ENCODE measurements around the gene P4HB.

Gene P4HB

DNA sequence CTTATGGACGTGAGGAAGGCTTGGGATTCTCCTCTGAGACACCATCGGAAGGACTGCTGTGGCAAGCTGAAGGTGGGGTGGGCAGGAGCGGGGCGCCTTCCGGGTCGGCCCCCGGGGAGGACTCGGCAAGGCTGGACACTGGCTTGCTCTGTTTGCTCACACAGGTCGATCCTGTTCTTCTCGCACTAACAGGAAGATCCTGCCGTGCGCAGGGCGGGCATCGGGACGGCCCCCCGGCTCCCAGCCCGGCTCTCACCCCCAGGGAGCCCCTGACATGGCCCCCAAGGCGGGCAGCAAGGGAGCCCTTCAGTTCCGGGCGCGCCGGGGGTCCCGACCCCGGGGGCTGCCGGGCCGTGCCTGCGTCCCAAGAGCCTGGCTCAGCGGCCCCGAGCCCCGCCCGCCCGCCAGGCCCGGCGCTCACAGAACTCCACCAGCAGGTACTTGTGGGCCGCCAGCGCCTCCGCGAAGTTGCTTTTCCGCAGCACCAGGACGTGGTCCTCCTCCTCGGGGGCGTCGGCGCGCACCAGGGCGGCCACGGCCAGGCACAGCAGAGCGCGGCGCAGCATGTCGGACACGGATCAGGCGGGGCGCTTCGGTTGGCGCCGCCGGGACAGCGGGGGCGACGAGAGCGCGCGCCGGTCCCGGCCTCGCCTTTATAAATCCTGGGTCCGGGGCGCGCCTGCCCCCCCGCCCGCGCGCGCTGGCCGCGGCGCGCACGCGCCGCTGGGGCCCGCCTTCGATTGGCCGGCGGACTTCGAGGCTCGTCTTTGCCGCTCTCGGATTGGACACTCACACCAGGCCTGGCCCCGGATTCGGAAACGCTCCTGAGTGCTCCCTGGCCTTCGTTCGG is at the start of gene P4HB:
P4HB (minus strand) TSS at position 630 of the 850 bp plus-strand sequence; CDS start at position 566, 64 bp downstream.
- Histone ChIP-seq H3K27ac (ENCODE audit: extremely low read depth, low read depth, low read length) (peak within 1 kb of the TSS; percentile 90), H3K36me3 (ENCODE audit: control insufficient read depth in 2 of 2, insufficient read depth in 1 of 2, low read length in 2 of 2) (peaks cover 41 to 73% of the 10 kb centered on the region in 2 experiments), H3K9me3 (ENCODE audit: control insufficient read depth, insufficient read depth, low read depth, low read length) (no peaks in the 10 kb centered on the region), H3K4me1 (ENCODE audit: control insufficient read depth, insufficient read depth, low read length) (peaks cover 7% of the 10 kb centered on the region), H3K4me3 (ENCODE audit: low read depth, low read length) (peak within 1 kb of the TSS; percentile 92)
- ChIA-PET CTCF (interaction anchor here (0.6 to 1.7 kb wide), 6 partner anchors 10 to 147 kb away, joined by 3 to 4 read pairs (median 4); no protein-coding TSS in a partner anchor), POLR2A (interaction anchor here (0.6 to 1.1 kb wide), 14 partner anchors 10 to 177 kb away, joined by 3 to 17 read pairs (median 4); partner anchors contain the start of genes ARHGDIA, ARL16, DCXR and HGS)
- no peak for TF ChIP-seq ZNF548 (tag by site-specific recombination; IDR thresholded peaks at IDR 0.05)
- TF ChIP-seq, protein P1, sequence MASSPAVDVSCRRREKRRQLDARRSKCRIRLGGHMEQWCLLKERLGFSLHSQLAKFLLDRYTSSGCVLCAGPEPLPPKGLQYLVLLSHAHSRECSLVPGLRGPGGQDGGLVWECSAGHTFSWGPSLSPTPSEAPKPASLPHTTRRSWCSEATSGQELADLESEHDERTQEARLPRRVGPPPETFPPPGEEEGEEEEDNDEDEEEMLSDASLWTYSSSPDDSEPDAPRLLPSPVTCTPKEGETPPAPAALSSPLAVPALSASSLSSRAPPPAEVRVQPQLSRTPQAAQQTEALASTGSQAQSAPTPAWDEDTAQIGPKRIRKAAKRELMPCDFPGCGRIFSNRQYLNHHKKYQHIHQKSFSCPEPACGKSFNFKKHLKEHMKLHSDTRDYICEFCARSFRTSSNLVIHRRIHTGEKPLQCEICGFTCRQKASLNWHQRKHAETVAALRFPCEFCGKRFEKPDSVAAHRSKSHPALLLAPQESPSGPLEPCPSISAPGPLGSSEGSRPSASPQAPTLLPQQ (tag by site-specific recombination; IDR thresholded peaks at IDR 0.05) = 0 out of 2 replicates have a peak, but pooled peaks have one; percentile 30
- no peak for TF ChIP-seq ZNF121 (tag by site-specific recombination; IDR thresholded peaks at IDR 0.05)
- TF ChIP-seq, protein P2, sequence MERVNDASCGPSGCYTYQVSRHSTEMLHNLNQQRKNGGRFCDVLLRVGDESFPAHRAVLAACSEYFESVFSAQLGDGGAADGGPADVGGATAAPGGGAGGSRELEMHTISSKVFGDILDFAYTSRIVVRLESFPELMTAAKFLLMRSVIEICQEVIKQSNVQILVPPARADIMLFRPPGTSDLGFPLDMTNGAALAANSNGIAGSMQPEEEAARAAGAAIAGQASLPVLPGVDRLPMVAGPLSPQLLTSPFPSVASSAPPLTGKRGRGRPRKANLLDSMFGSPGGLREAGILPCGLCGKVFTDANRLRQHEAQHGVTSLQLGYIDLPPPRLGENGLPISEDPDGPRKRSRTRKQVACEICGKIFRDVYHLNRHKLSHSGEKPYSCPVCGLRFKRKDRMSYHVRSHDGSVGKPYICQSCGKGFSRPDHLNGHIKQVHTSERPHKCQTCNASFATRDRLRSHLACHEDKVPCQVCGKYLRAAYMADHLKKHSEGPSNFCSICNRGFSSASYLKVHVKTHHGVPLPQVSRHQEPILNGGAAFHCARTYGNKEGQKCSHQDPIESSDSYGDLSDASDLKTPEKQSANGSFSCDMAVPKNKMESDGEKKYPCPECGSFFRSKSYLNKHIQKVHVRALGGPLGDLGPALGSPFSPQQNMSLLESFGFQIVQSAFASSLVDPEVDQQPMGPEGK (tag by site-specific recombination; IDR thresholded peaks at IDR 0.05) = 0 out of 2 replicates have a peak, but pooled peaks have one; percentile 39
- TF ChIP-seq ZNF837 (tag by site-specific recombination; IDR thresholded peaks at IDR 0.05) = no peak
- TF ChIP-seq KLF10 (tag by site-specific recombination; IDR thresholded peaks at IDR 0.05) = peak; percentile 13; the same call in 1 of the 2 replicates
- no peak for TF ChIP-seq ZSCAN16 (tag by site-specific recombination; IDR thresholded peaks at IDR 0.05)
- peak; percentile 35; the same call in 1 of the 2 replicates for TF ChIP-seq ZSCAN30 (tag by site-specific recombination; IDR thresholded peaks at IDR 0.05)
- TF ChIP-seq KLF16 (tag by site-specific recombination; IDR thresholded peaks at IDR 0.05) = peak; percentile 33; the same call in 1 of the 2 replicates
- peak; percentile 24; the same call in 1 of the 2 replicates for TF ChIP-seq ZBTB17 (tag by site-specific recombination; IDR thresholded peaks at IDR 0.05)
- TF ChIP-seq ZFHX2 (tag by site-specific recombination; conservative IDR thresholded peaks at IDR 0.05) = peak; percentile 72
- peak; percentile 94 for TF ChIP-seq ZNF660 (tag by site-specific recombination; IDR thresholded peaks at IDR 0.05)
- TF ChIP-seq GLIS2 (tag by site-specific recombination; IDR thresholded peaks at IDR 0.05) = peak; percentile 86
- peak; percentile 47; the same call in 1 of the 2 replicates for TF ChIP-seq ZNF341 (tag by site-specific recombination; IDR thresholded peaks at IDR 0.05; ENCODE audit: low read depth)
- peak; percentile 52 for TF ChIP-seq ZIC2 (tag by site-specific recombination; IDR thresholded peaks at IDR 0.05)
- TF ChIP-seq, protein P3, sequence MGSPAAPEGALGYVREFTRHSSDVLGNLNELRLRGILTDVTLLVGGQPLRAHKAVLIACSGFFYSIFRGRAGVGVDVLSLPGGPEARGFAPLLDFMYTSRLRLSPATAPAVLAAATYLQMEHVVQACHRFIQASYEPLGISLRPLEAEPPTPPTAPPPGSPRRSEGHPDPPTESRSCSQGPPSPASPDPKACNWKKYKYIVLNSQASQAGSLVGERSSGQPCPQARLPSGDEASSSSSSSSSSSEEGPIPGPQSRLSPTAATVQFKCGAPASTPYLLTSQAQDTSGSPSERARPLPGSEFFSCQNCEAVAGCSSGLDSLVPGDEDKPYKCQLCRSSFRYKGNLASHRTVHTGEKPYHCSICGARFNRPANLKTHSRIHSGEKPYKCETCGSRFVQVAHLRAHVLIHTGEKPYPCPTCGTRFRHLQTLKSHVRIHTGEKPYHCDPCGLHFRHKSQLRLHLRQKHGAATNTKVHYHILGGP (tag by site-specific recombination; IDR thresholded peaks at IDR 0.05) = no peak
- TF ChIP-seq ZNF335 (tag by site-specific recombination; conservative IDR thresholded peaks at IDR 0.05) = peak; percentile 49
- 0 out of 2 replicates have a peak, but pooled peaks have one; percentile 24 for TF ChIP-seq EGR2 (tag by site-specific recombination; IDR thresholded peaks at IDR 0.05; ENCODE audit: low read depth)
- TF ChIP-seq, protein P4, sequence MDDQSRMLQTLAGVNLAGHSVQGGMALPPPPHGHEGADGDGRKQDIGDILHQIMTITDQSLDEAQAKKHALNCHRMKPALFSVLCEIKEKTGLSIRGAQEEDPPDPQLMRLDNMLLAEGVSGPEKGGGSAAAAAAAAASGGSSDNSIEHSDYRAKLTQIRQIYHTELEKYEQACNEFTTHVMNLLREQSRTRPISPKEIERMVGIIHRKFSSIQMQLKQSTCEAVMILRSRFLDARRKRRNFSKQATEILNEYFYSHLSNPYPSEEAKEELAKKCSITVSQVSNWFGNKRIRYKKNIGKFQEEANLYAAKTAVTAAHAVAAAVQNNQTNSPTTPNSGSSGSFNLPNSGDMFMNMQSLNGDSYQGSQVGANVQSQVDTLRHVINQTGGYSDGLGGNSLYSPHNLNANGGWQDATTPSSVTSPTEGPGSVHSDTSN (CRISPR knock-in tag; IDR thresholded peaks at IDR 0.05) = peak; percentile 80; the same call in 1 of the 2 replicates
- peak; percentile 70 for TF ChIP-seq SP2 (tag by site-specific recombination; IDR thresholded peaks at IDR 0.05)
- TF ChIP-seq, protein P5, sequence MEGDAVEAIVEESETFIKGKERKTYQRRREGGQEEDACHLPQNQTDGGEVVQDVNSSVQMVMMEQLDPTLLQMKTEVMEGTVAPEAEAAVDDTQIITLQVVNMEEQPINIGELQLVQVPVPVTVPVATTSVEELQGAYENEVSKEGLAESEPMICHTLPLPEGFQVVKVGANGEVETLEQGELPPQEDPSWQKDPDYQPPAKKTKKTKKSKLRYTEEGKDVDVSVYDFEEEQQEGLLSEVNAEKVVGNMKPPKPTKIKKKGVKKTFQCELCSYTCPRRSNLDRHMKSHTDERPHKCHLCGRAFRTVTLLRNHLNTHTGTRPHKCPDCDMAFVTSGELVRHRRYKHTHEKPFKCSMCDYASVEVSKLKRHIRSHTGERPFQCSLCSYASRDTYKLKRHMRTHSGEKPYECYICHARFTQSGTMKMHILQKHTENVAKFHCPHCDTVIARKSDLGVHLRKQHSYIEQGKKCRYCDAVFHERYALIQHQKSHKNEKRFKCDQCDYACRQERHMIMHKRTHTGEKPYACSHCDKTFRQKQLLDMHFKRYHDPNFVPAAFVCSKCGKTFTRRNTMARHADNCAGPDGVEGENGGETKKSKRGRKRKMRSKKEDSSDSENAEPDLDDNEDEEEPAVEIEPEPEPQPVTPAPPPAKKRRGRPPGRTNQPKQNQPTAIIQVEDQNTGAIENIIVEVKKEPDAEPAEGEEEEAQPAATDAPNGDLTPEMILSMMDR (tag by site-specific recombination; IDR thresholded peaks at IDR 0.05) = no peak
- TF ChIP-seq GLIS1 (tag by site-specific recombination; IDR thresholded peaks at IDR 0.05) = peak; percentile 85
- TF ChIP-seq ZBTB21 (tag by site-specific recombination; IDR thresholded peaks at IDR 0.05) = no peak

Data from HEK293 (cell line).